Gastrocnemius medialis (tissue), 4 donors: Measurements from ENCODE around the gene ZNF281.

Experiments used
- POLR2A ChIP-seq, 2 donors: fragments of 450-650 bp; IDR thresholded peaks; one replicate each; pipeline ENCODE4 v1.6.1; 2017; ENCODE audit warnings: antibody characterized with exemption in 2 of 2, mild to moderate bottlenecking in 2 of 2, moderate library complexity in 2 of 2
- TF ChIP-seq, protein P1 (sequence below), 5 experiments: fragments of 450-650 bp in 3 of 5; fragments of 200-600 bp in 2 of 5; sonication (generic) in 2 of 5; IDR thresholded peaks in 4 of 5; conservative IDR thresholded peaks in 1 of 5; 1 replicate in 4 of 5; 2 replicates in 1 of 5; pipeline ENCODE4 v1.5.1; 2016 to 2019; ENCODE audit warnings: antibody characterized with exemption in 5 of 5, mild to moderate bottlenecking in 3 of 5, moderate library complexity in 3 of 5

DNA sequence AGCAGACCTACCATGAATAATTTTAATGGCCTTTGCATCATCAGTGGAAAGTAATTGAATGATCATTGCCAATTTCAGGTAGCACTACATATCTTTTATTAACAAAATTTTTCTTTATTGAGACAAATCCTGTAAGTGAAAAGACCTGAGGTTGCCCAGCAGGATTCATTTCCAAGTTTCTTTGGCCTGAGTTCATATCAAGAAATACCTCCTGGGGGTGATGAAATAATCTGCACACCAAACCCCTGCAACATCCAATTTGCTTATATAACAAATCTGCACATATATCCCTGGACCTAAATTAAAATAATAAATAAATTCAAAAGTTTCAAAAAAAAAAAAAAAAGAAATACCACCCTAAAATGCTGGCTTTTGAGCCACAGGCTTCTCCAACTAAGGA is 27.3 kb upstream of the ZNF281 start:
- TF ChIP-seq POLR2A (IDR thresholded peaks at IDR 0.05) = no peak
- TF ChIP-seq, protein P1, sequence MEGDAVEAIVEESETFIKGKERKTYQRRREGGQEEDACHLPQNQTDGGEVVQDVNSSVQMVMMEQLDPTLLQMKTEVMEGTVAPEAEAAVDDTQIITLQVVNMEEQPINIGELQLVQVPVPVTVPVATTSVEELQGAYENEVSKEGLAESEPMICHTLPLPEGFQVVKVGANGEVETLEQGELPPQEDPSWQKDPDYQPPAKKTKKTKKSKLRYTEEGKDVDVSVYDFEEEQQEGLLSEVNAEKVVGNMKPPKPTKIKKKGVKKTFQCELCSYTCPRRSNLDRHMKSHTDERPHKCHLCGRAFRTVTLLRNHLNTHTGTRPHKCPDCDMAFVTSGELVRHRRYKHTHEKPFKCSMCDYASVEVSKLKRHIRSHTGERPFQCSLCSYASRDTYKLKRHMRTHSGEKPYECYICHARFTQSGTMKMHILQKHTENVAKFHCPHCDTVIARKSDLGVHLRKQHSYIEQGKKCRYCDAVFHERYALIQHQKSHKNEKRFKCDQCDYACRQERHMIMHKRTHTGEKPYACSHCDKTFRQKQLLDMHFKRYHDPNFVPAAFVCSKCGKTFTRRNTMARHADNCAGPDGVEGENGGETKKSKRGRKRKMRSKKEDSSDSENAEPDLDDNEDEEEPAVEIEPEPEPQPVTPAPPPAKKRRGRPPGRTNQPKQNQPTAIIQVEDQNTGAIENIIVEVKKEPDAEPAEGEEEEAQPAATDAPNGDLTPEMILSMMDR (IDR thresholded peaks at IDR 0.05 in 4 of 5, conservative IDR thresholded peaks at IDR 0.05 in 1 of 5) = no peak
